ENCODE results near the gene LRRC70. TPM values are rescaled to one million over a fixed set of nuclear protein-coding genes. Genes with fewer than 3 reads are reported as not detected.

LRRC70 gene
- total RNA-seq, 4 donors from 2014 or later, result 1.0 to 4.5 (median 3.0) TPM

- H3K4me3 ChIP-seq (ENCODE audit: low read depth, poor library complexity, severe bottlenecking), result no peak overlapping the region
- WGBS, 2 donors, result 91 to 98% methylated on average over 3 of the region's 3 CpGs
- TF ChIP-seq POLR2A (IDR thresholded peaks at IDR 0.05), result no peak
- TF ChIP-seq CTCF (IDR thresholded peaks at IDR 0.05), result no peak
- intact Hi-C loops (cut with DNase I; ENCODE audit: low total_unique reads), result no loop called here
- DNase-seq (ENCODE audit: low spot score in 2 of 2), result no peak
These were observed 15.9 kb downstream of the LRRC70 start for GRCh38 chr5:62594364-62594984.

- intact Hi-C loops (cut with DNase I; ENCODE audit: low total_unique reads), result no loop called here
- WGBS, 2 donors, result 88 to 93% methylated on average over 1 of the region's 1 CpG
- TF ChIP-seq POLR2A (IDR thresholded peaks at IDR 0.05), result no peak
- no peak for TF ChIP-seq CTCF (IDR thresholded peaks at IDR 0.05)
- H3K4me3 ChIP-seq (ENCODE audit: low read depth, poor library complexity, severe bottlenecking), result no peak overlapping the region
- no peak for DNase-seq (ENCODE audit: low spot score in 2 of 2)
These were observed 17.5 kb downstream of the LRRC70 start for GRCh38 chr5:62596096-62596495.

GRCh38 chr5:62596691-62597090, 18.1 kb downstream of the LRRC70 start:
- WGBS, 2 donors, result 97 to 100% methylated on average over 1 of the region's 1 CpG
- TF ChIP-seq CTCF (IDR thresholded peaks at IDR 0.05) (no peak), POLR2A (IDR thresholded peaks at IDR 0.05) (no peak)
- no peak overlapping the region for H3K4me3 ChIP-seq (ENCODE audit: low read depth, poor library complexity, severe bottlenecking)
- DNase-seq (ENCODE audit: low spot score in 2 of 2), result no peak
- intact Hi-C loops (cut with DNase I; ENCODE audit: low total_unique reads), result no loop called here

GRCh38 chr5:62597314-62597713, 18.7 kb downstream of the LRRC70 start:
- 78 to 85% methylated on average over 2 of the region's 2 CpGs for WGBS, 2 donors
- intact Hi-C loops (cut with DNase I; ENCODE audit: low total_unique reads), result no loop called here
- no peak overlapping the region for H3K4me3 ChIP-seq (ENCODE audit: low read depth, poor library complexity, severe bottlenecking)
- DNase-seq (ENCODE audit: low spot score in 2 of 2), result no peak
- TF ChIP-seq CTCF (IDR thresholded peaks at IDR 0.05) (no peak), POLR2A (IDR thresholded peaks at IDR 0.05) (no peak)

GRCh38 chr5:62600560-62601252, 22.1 kb downstream of the LRRC70 start:
- DNase-seq (ENCODE audit: low spot score in 2 of 2), result no peak
- WGBS, 2 donors, result 76 to 77% methylated on average over 3 of the region's 3 CpGs
- intact Hi-C loops (cut with DNase I; ENCODE audit: low total_unique reads), result no loop called here
- H3K4me3 ChIP-seq (ENCODE audit: low read depth, poor library complexity, severe bottlenecking), result no peak overlapping the region
- no peak for TF ChIP-seq POLR2A (IDR thresholded peaks at IDR 0.05)
- no peak for TF ChIP-seq CTCF (IDR thresholded peaks at IDR 0.05)
